Thymus (tissue), 11 donors: ENCODE measurements around the gene RNF187. TPM values are rescaled to one million over a fixed set of nuclear protein-coding genes. Genes with fewer than 3 reads are reported as not detected.

Experiments used
- DNase-seq, 9 donors: peaks; one replicate each; pipeline ENCODE4 v3.0.0-alpha.2; 2013; ENCODE audit warnings: low spot score in 9 of 9, low read depth in 6 of 9, missing footprints in 1 of 9
- H3K27ac ChIP-seq, 2 donors: one replicate each; pipeline ENCODE4 v1.5.1; 2013; ENCODE audit warnings: control low read depth in 1 of 2, low read depth in 1 of 2, low read length in 1 of 2, mild to moderate bottlenecking in 1 of 2, moderate library complexity in 1 of 2
- H3K27me3 ChIP-seq, 2 donors: one replicate each; pipeline ENCODE4 v1.5.1; 2013; ENCODE audit warnings: low read length in 1 of 2; ENCODE audit not compliant: control insufficient read depth in 2 of 2, insufficient read depth in 1 of 2
- H3K36me3 ChIP-seq, 2 donors: one replicate each; pipeline ENCODE4 v1.5.1; 2013; ENCODE audit warnings: low read length in 1 of 2, mild to moderate bottlenecking in 1 of 2, moderate library complexity in 1 of 2; ENCODE audit not compliant: control insufficient read depth in 2 of 2, insufficient read depth in 2 of 2
- H3K4me1 ChIP-seq, 2 donors: one replicate each; pipeline ENCODE4 v1.5.1; 2013; ENCODE audit warnings: low read length in 2 of 2; ENCODE audit not compliant: control insufficient read depth in 2 of 2, insufficient read depth in 2 of 2
- H3K4me3 ChIP-seq, 2 donors: one replicate each; pipeline ENCODE4 v1.5.1; 2013; ENCODE audit warnings: low read length in 2 of 2, control low read depth in 1 of 2, mild to moderate bottlenecking in 1 of 2
- H3K9me3 ChIP-seq, 2 donors: one replicate each; pipeline ENCODE4 v1.5.1; 2013; ENCODE audit warnings: low read length in 1 of 2, mild to moderate bottlenecking in 1 of 2; ENCODE audit not compliant: control insufficient read depth in 2 of 2, insufficient read depth in 1 of 2
- WGBS: extraction: QIAGEN DNeasy Blood & Tissue Kit; methylation state at CpG from one replicate; pipeline ENCODE4 v1.1.7; 2013; 5-methylcytosine and 5-hydroxymethylcytosine counted together
- polyA plus RNA-seq: library from polyadenylated mRNA; stranded (reverse); fragments of 200-250 nt; gene quantifications from one replicate; pipeline ENCODE4 v1.2.3, GENCODE V29; 2013
- total RNA-seq: library from RNA; stranded (reverse); fragments of 120-200 nt; gene quantifications from one replicate; pipeline ENCODE4 v1.2.4, GENCODE V29; 2013
- donor health status: healthy.

The RNF187 gene
- total and polyA plus RNA-seq, 2 donors = 22.2 to 30.0 TPM

GRCh38 chr1:228488125-228488817 is 1.1 kb downstream of the RNF187 start:
- H3K36me3 ChIP-seq = peaks cover 15 to 29% of the 10 kb centered on the region in 2 donors
- 59% methylated on average over 18 of the region's 18 CpGs for WGBS
- H3K4me3 ChIP-seq = peak overlapping the region; percentile 51 to 94
- H3K4me1 ChIP-seq = peaks cover 7 to 21% of the 10 kb centered on the region in 2 donors
- peaks cover 0 to 3% of the 10 kb centered on the region in 2 donors for H3K9me3 ChIP-seq
- no peak overlapping the region for H3K27ac ChIP-seq
- peak in 1 of 9 donors; percentile 24 for DNase-seq
- H3K27me3 ChIP-seq = no peaks in the 10 kb centered on the region

- peaks cover 7 to 21% of the 10 kb centered on the region in 2 donors for H3K4me1 ChIP-seq
- no peak for DNase-seq
- peaks cover 23 to 37% of the 10 kb centered on the region in 2 donors for H3K36me3 ChIP-seq
- peaks cover 0 to 3% of the 10 kb centered on the region in 2 donors for H3K9me3 ChIP-seq
- H3K27me3 ChIP-seq = no peaks in the 10 kb centered on the region
- H3K4me3 ChIP-seq = no peak overlapping the region
- no peak overlapping the region for H3K27ac ChIP-seq
- 96% methylated on average over 9 of the region's 9 CpGs for WGBS
These were observed 1.9 kb downstream of the RNF187 start for GRCh38 chr1:228488818-228489674.

GRCh38 chr1:228490120-228491078 is 3.2 kb downstream of the RNF187 start:
- H3K27ac ChIP-seq = no peak overlapping the region
- peaks cover 7 to 21% of the 10 kb centered on the region in 2 donors for H3K4me1 ChIP-seq
- H3K9me3 ChIP-seq = peaks cover 0 to 3% of the 10 kb centered on the region in 2 donors
- no peaks in the 10 kb centered on the region for H3K27me3 ChIP-seq
- H3K36me3 ChIP-seq = peaks cover 37 to 44% of the 10 kb centered on the region in 2 donors
- WGBS = 96% methylated on average over 6 of the region's 6 CpGs
- DNase-seq = no peak
- no peak overlapping the region for H3K4me3 ChIP-seq

- DNase-seq = no peak
- no peak overlapping the region for H3K27ac ChIP-seq
- peaks cover 0 to 3% of the 10 kb centered on the region in 2 donors for H3K9me3 ChIP-seq
- peaks cover 53% of the 10 kb centered on the region in 2 donors for H3K36me3 ChIP-seq
- peaks cover 4 to 9% of the 10 kb centered on the region in 2 donors for H3K4me1 ChIP-seq
- H3K4me3 ChIP-seq = no peak overlapping the region
- WGBS = 98% methylated on average over 28 of the region's 28 CpGs
- no peaks in the 10 kb centered on the region for H3K27me3 ChIP-seq
These were observed 6.2 kb downstream of the RNF187 start for GRCh38 chr1:228493141-228494043.

- no peaks in the 10 kb centered on the region for H3K27me3 ChIP-seq
- WGBS = 97% methylated on average over 9 of the region's 9 CpGs
- peaks cover 0 to 2% of the 10 kb centered on the region in 2 donors for H3K4me1 ChIP-seq
- H3K4me3 ChIP-seq = no peak overlapping the region
- peaks cover 50 to 53% of the 10 kb centered on the region in 2 donors for H3K36me3 ChIP-seq
- H3K9me3 ChIP-seq = peaks cover 0 to 3% of the 10 kb centered on the region in 2 donors
- H3K27ac ChIP-seq = no peak overlapping the region
- DNase-seq = no peak
These were observed 6.8 kb downstream of the RNF187 start for GRCh38 chr1:228494044-228494353.

GRCh38 chr1:228494391-228494790 is 7.2 kb downstream of the RNF187 start:
- H3K27ac ChIP-seq = no peak overlapping the region
- peaks cover 0 to 3% of the 10 kb centered on the region in 2 donors for H3K9me3 ChIP-seq
- H3K36me3 ChIP-seq = peaks cover 48 to 53% of the 10 kb centered on the region in 2 donors
- 84% methylated on average over 7 of the region's 7 CpGs for WGBS
- H3K4me3 ChIP-seq = no peak overlapping the region
- DNase-seq = no peak
- peaks cover 0 to 2% of the 10 kb centered on the region in 2 donors for H3K4me1 ChIP-seq
- no peaks in the 10 kb centered on the region for H3K27me3 ChIP-seq

- H3K4me1 ChIP-seq = peaks cover 0 to 7% of the 10 kb centered on the region in 2 donors
- H3K36me3 ChIP-seq = peaks cover 40 to 50% of the 10 kb centered on the region in 2 donors
- no peaks in the 10 kb centered on the region for H3K27me3 ChIP-seq
- no peak overlapping the region for H3K4me3 ChIP-seq
- 97% methylated on average over 15 of the region's 15 CpGs for WGBS
- no peak for DNase-seq
- peaks cover 0 to 3% of the 10 kb centered on the region in 2 donors for H3K9me3 ChIP-seq
- H3K27ac ChIP-seq = no peak overlapping the region
These were observed 8.0 kb downstream of the RNF187 start for GRCh38 chr1:228494970-228495853.
